ENCODE data around the gene CNKSR3.

The CNKSR3 gene

DNA sequence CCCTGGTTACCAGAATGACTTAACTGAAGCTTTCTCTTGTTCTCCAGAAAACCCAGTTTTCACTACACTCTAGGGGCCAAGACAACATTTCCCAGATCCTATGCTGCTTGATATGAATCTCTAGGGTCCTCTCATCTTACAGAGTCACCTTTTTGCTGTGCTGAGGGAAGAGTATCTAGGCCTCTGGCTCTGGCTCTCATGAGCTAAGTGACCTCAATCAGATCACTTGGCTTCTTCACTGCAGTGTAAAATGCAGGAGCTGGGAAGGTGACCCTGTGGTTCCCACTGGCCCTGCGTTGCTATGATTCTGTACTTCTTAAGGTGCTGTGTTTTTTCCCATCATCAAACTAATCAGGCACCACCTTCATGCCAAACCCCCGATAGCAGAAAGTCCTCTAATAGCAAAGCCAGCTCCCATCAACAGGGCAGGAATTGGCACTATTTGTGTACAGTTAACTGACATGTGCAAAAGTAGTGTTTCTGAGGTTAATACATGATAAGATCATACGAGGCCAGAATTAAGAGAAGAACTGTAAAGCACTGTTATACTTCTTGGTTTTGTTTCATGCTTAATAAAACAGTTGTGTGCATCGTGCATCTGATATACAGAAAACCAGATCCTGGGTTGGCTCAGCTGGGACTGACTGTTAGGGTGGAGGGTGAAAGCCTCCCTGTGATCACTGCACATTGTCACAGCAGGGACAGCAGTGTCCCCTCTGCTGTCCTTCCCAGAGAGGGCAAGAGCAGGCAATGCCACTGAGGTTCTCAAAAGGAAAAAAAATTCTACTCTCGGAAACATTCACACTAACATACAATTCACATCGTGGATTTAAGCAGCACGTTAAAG, 46.7 kb downstream of the CNKSR3 start:
- ATAC-seq: no peak
- H3K36me3 Mint-ChIP-seq: no peaks in the 10 kb centered on the region
- H3K27ac Mint-ChIP-seq: no peak overlapping the region
- H3K27me3 Mint-ChIP-seq: peaks cover 7% of the 10 kb centered on the region
- peaks cover 3% of the 10 kb centered on the region for H3K4me1 Mint-ChIP-seq
- H3K4me3 Mint-ChIP-seq: no peak overlapping the region
- H3K9me3 Mint-ChIP-seq: peaks cover 3% of the 10 kb centered on the region

DNA sequence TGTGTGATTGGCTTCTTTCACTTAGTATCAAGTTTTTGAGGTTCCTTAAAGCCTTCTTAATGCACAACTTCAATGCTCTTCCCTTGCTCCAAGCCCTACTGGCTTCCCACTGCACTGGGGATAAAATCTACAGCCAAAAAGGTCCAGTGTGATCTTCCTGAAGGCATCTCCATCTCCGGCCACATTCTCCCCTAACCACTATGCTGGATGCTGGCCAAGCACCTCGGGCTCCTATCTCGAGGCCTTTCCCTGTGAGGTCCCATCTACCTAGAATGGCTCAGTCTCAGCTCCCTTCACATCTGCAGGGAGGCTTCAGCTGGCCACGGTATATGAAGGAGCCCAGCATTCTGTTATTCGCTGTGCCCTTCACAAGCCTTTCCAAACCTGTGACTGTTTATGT, 48.1 kb downstream of the CNKSR3 start:
- Mint-ChIP-seq H3K4me1 (peaks cover 7% of the 10 kb centered on the region), H3K36me3 (no peaks in the 10 kb centered on the region), H3K27ac (no peak overlapping the region), H3K9me3 (no peaks in the 10 kb centered on the region), H3K4me3 (no peak overlapping the region), H3K27me3 (peaks cover 19% of the 10 kb centered on the region)
- ATAC-seq: no peak

DNA sequence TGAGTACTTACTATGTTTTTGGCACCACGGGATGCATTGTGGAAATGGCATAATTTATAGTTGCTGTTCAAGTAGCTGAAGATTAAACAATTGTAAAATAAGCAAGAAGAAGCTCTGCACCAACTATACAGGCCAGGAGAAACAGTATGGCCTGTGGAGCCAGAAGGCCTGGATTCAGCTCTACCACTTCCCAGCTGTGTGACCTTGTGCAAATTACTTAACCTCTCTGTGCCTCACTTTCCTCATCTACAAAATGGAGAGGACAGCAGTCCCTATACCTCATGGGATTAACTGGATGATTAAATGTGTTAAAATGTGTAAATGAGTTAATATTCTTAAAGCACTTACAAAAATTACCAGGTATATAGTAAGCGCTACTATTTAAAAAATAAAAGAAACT, 49.1 kb downstream of the CNKSR3 start:
- Mint-ChIP-seq H3K9me3 (no peaks in the 10 kb centered on the region), H3K4me1 (peaks cover 7% of the 10 kb centered on the region), H3K4me3 (no peak overlapping the region), H3K36me3 (no peaks in the 10 kb centered on the region), H3K27me3 (peaks cover 19% of the 10 kb centered on the region), H3K27ac (no peak overlapping the region)
- no peak for ATAC-seq

- H3K27me3 Mint-ChIP-seq: peaks cover 19% of the 10 kb centered on the region
- ATAC-seq: no peak
- no peaks in the 10 kb centered on the region for H3K36me3 Mint-ChIP-seq
- H3K27ac Mint-ChIP-seq: no peak overlapping the region
- peaks cover 7% of the 10 kb centered on the region for H3K4me1 Mint-ChIP-seq
- H3K4me3 Mint-ChIP-seq: no peak overlapping the region
- H3K9me3 Mint-ChIP-seq: no peaks in the 10 kb centered on the region
Measured at GRCh38 chr6:154460306-154461071, 50.0 kb downstream of the CNKSR3 start.

DNA sequence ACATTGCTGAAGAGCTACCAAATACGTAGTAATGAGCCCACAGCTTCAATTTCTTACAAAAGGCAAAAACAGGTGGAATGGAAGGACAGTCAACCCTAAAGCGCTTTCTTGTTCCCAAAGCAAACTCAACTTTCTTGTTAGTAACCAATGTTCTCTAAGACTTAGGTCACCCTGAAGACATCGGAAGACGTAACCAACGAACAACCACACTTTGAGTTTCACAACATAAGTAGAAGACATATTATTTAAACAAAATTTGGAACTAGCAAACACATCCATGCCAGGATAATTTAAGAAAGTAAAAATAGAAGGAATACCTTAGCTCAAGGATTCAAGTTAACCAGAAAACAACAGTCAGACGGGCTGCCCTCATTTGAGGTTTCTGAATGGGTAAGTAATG, 51.0 kb downstream of the CNKSR3 start:
- no peak for ATAC-seq
- peaks cover 7% of the 10 kb centered on the region for H3K4me1 Mint-ChIP-seq
- no peaks in the 10 kb centered on the region for H3K9me3 Mint-ChIP-seq
- peaks cover 19% of the 10 kb centered on the region for H3K27me3 Mint-ChIP-seq
- H3K4me3 Mint-ChIP-seq: no peak overlapping the region
- H3K36me3 Mint-ChIP-seq: no peaks in the 10 kb centered on the region
- no peak overlapping the region for H3K27ac Mint-ChIP-seq

- Mint-ChIP-seq H3K27me3 (peaks cover 20% of the 10 kb centered on the region), H3K36me3 (no peaks in the 10 kb centered on the region), H3K27ac (no peak overlapping the region), H3K4me3 (no peak overlapping the region), H3K9me3 (no peaks in the 10 kb centered on the region), H3K4me1 (peaks cover 7% of the 10 kb centered on the region)
- ATAC-seq: no peak
Measured at GRCh38 chr6:154458565-154459470, 51.7 kb downstream of the CNKSR3 start.

DNA sequence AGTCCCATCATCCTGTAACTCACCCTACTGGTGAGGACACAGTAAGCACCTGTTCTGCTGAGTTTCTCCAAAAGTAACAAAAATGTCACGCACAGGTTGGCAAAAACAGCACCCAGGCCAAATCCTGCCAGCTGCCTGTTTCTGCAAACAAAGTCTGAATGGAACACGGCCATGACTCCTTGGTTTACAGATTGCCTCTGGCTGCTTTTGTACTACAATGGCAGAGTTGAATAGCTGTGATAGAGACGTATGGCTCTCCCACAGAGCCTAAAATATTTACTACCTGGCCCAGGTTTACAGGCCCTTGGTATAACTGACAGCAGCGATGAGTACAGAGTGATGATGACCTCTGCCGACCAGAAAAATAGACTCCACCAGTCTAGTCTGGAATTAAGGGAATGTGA, 52.6 kb downstream of the CNKSR3 start:
- Mint-ChIP-seq H3K27ac (no peak overlapping the region), H3K4me3 (no peak overlapping the region), H3K27me3 (peaks cover 29% of the 10 kb centered on the region), H3K36me3 (no peaks in the 10 kb centered on the region), H3K4me1 (peaks cover 7% of the 10 kb centered on the region), H3K9me3 (no peaks in the 10 kb centered on the region)
- ATAC-seq: no peak

GRCh38 chr6:154457046-154457713, 53.3 kb downstream of the CNKSR3 start:
- peaks cover 7% of the 10 kb centered on the region for H3K4me1 Mint-ChIP-seq
- no peaks in the 10 kb centered on the region for H3K36me3 Mint-ChIP-seq
- ATAC-seq: no peak
- peaks cover 29% of the 10 kb centered on the region for H3K27me3 Mint-ChIP-seq
- no peaks in the 10 kb centered on the region for H3K9me3 Mint-ChIP-seq
- no peak overlapping the region for H3K27ac Mint-ChIP-seq
- H3K4me3 Mint-ChIP-seq: no peak overlapping the region

DNA sequence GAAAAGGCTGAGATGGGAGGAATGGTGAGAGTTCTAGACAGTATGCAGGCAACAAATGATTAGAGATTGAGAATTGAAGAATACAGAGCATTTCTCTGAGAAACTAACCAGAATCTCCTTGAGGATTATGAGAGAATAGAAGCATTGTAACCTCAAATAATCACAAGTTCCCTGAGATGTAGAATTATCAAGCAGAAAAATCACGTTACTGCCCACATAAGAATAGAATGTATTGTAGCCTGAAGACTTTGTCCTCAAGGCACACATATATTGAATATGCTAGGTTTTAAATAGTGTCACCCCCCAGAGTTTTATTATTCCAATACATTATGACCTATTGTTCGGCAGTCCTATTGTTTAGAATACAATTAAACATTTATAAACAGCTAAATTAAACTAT, 57.2 kb downstream of the CNKSR3 start:
- no peaks in the 10 kb centered on the region for H3K36me3 Mint-ChIP-seq
- H3K4me1 Mint-ChIP-seq: no peaks in the 10 kb centered on the region
- H3K27ac Mint-ChIP-seq: no peak overlapping the region
- H3K4me3 Mint-ChIP-seq: no peak overlapping the region
- H3K27me3 Mint-ChIP-seq: peaks cover 18% of the 10 kb centered on the region
- no peaks in the 10 kb centered on the region for H3K9me3 Mint-ChIP-seq
- no peak for ATAC-seq

- Mint-ChIP-seq H3K4me1 (no peaks in the 10 kb centered on the region), H3K27ac (no peak overlapping the region), H3K4me3 (no peak overlapping the region), H3K27me3 (peaks cover 22% of the 10 kb centered on the region), H3K9me3 (no peaks in the 10 kb centered on the region), H3K36me3 (no peaks in the 10 kb centered on the region)
- ATAC-seq: no peak
Measured at GRCh38 chr6:154450498-154450897, 60.0 kb downstream of the CNKSR3 start.

DNA sequence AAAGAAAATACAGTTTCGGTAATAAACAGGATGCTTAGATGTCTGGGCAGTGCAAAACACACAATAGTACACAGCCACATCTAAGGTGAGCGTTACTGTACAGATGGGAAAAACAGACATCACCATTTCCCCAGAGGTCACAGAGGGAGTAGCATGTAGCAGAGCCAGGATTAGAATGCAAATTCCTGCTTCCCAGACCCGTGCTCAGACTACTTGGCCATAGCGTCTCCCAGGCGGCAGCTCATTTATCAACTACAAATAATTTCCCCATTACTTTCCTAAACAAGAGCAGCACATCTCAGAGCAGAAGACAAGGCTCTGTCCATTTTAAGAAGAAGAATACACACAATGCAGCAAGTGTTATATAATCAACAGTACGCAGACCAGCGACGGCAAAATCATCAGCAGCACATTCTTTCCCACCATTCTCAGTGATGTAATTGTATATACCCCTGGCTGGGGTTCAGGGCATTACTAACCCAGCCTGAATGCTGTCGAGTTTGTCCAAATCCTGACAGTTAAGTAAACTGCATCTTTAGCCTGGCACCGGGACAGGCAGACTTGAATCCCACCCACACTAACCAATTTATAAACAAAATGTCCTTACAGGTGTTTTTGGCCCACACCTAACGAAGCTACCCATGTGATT, 61.9 kb downstream of the CNKSR3 start:
- H3K27me3 Mint-ChIP-seq: peaks cover 31% of the 10 kb centered on the region

GRCh38 chr6:154447954-154448353, 62.5 kb downstream of the CNKSR3 start:
- Mint-ChIP-seq H3K4me1 (no peaks in the 10 kb centered on the region), H3K27ac (no peak overlapping the region), H3K9me3 (no peaks in the 10 kb centered on the region), H3K4me3 (no peak overlapping the region), H3K27me3 (peaks cover 31% of the 10 kb centered on the region), H3K36me3 (no peaks in the 10 kb centered on the region)
- no peak for ATAC-seq

More for the DNA sequence above, 61.9 kb downstream of the CNKSR3 start:
- ATAC-seq: no peak
- no peak overlapping the region for H3K27ac Mint-ChIP-seq
- H3K4me3 Mint-ChIP-seq: no peak overlapping the region
- H3K36me3 Mint-ChIP-seq: no peaks in the 10 kb centered on the region
- no peaks in the 10 kb centered on the region for H3K4me1 Mint-ChIP-seq
- H3K9me3 Mint-ChIP-seq: no peaks in the 10 kb centered on the region

DNA sequence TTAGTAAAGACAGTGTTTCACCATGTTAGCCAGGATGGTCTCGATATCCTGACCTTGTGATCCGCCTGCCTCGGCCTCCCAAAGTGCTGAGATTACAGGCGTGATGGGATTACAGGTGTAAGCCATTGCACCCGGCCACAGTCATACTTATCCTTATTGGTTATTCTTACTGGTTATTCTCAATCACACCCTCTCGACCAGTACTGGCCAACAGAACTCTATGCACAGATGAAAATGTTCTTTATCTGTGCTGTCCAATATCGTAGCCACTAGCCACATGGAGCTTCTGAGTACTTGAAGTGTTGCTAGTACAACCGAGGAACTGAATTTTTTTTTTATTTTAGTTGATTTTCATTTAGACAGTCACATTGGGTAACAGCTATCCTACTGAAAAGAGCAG, 63.5 kb downstream of the CNKSR3 start:
- ATAC-seq: no peak
- Mint-ChIP-seq H3K4me1 (no peaks in the 10 kb centered on the region), H3K36me3 (no peaks in the 10 kb centered on the region), H3K27me3 (peaks cover 31% of the 10 kb centered on the region), H3K27ac (no peak overlapping the region), H3K4me3 (no peak overlapping the region), H3K9me3 (no peaks in the 10 kb centered on the region)

DNA sequence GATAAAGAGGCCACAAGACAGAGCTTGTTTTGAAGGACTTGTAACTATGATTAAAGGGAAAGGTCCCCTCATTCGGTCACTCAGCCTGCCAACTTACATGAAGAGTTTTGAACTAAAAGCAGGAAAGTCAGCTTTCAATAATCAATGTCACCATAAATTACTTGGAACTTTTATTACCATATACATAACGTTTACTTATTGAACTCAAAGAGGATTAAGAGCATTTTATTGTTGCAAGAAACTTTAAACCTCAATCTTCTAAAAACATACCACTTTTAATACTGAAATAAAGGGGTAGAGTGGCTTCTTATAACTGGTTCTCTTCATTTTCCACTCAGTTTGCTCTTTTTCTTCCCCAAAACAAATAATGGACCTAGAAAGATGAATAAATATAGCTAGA, 65.1 kb downstream of the CNKSR3 start:
- no peaks in the 10 kb centered on the region for H3K9me3 Mint-ChIP-seq
- H3K4me3 Mint-ChIP-seq: no peak overlapping the region
- peaks cover 31% of the 10 kb centered on the region for H3K27me3 Mint-ChIP-seq
- H3K36me3 Mint-ChIP-seq: no peaks in the 10 kb centered on the region
- no peaks in the 10 kb centered on the region for H3K4me1 Mint-ChIP-seq
- H3K27ac Mint-ChIP-seq: no peak overlapping the region
- no peak for ATAC-seq

Data from stimulated activated memory B cell treated with anti-CD40 and anti-IgM and Interleukin-4, amounts not matched to agents 10 μg/mL and 1 μg/mL and 100 μg/mL, for 72 hours (primary cell).